ENCODE results near the gene BNIP5. TPM values are rescaled to one million over a fixed set of nuclear protein-coding genes. Genes with fewer than 3 reads are reported as not detected.

Gene BNIP5
- total and polyA plus RNA-seq, 2 of the 13 experiments (the other 11 are each of a cell fraction or from before 2014, with no cell fraction given): not detected

DNA sequence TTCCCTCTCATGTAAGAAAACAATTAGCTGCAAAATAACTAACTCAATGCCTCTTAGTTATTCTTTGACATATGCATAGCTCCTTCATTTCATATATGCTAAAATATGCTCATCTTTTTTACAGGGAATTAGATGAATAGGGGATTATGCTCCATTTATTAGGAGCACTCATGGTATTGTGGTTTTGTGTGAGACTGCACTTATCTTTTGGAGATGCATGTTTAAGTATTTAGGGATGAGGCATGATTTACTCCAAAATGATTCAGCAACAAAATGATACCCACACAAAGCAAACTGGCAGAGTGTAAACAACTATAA is 8.8 kb downstream of the BNIP5 start:
- FAIRE-seq (no peak), ATAC-seq (no peak), DNase-seq (ENCODE audit: low spot score) (no peak)
- no peak overlapping the region for H3K4me2 ChIP-seq (ENCODE audit: low read depth, low read length)
- no peak overlapping the region for H3K27ac ChIP-seq (ENCODE audit: extremely low read length, insufficient read depth, low read length)
- no peaks in the 10 kb centered on the region for H3K79me2 ChIP-seq (ENCODE audit: insufficient read depth, low read length)
- in situ Hi-C loops (cut with HindIII; ENCODE audit: extremely low pct_ligation_motif_present, low pct_unique_long_range_greater_than_20kb) (no loop called here), intact Hi-C loops (cut with micrococcal nuclease; ENCODE audit: unreplicated experiment) (no loop called here)
- H3K4me3 ChIP-seq (replicated peaks in 1 of 3; ENCODE audit: insufficient read depth in 1 of 3, low read depth in 2 of 3, low read length in 3 of 3): no peak overlapping the region
- ChIA-PET CTCF (ENCODE audit: low intra/inter-chr PET ratio, low total read pairs) (no interaction called here), POLR2A (no interaction called here)
- H3K36me3 ChIP-seq (replicated peaks in 1 of 2; ENCODE audit: control insufficient read depth in 1 of 2, insufficient read depth in 2 of 2, low read length in 2 of 2): no peaks in the 10 kb centered on the region; a peak in 1 of 5 replicates
- H3K27me3 ChIP-seq (ENCODE audit: control insufficient read depth in 1 of 2, insufficient read depth in 2 of 2, low read length in 2 of 2): peaks cover 0 to 25% of the 10 kb centered on the region in 2 experiments; a peak in 3 of 5 replicates
- no TSS peak for BruUV-seq (replicated peaks)
- H3K4me1 ChIP-seq (ENCODE audit: insufficient read depth, low read length): no peaks in the 10 kb centered on the region
- H3K9ac ChIP-seq (ENCODE audit: insufficient read depth, low read depth, low read length): no peak overlapping the region
- no peak overlapping the region for H2AFZ ChIP-seq (ENCODE audit: low read length)
- H4K20me1 ChIP-seq (ENCODE audit: insufficient read depth, low read length): no peaks in the 10 kb centered on the region
- TF ChIP-seq ZNF580 (CRISPR knock-in tag; IDR thresholded peaks at IDR 0.05; ENCODE audit: borderline replicate concordance, low read depth) (no peak), ZNF44 (CRISPR knock-in tag; IDR thresholded peaks at IDR 0.05) (no peak), ZNF816 (CRISPR knock-in tag; IDR thresholded peaks at IDR 0.05; ENCODE audit: borderline replicate concordance) (no peak), TEAD3 (CRISPR knock-in tag; optimal IDR thresholded peaks at IDR 0.05; ENCODE audit: borderline replicate concordance) (no peak), JUNB (CRISPR knock-in tag; IDR thresholded peaks at IDR 0.05; ENCODE audit: borderline replicate concordance) (no peak), SMC3 (IDR thresholded peaks at IDR 0.05; ENCODE audit: low read length) (no peak), ELF1 (CRISPR knock-in tag; IDR thresholded peaks at IDR 0.05) (no peak), MLLT10 (CRISPR knock-in tag; IDR thresholded peaks at IDR 0.05) (no peak), NR0B2 (CRISPR knock-in tag; IDR thresholded peaks at IDR 0.05) (no peak), IKZF1 (IDR thresholded peaks at IDR 0.05) (no peak), IKZF4 (CRISPR knock-in tag; IDR thresholded peaks at IDR 0.05; ENCODE audit: borderline replicate concordance, low read depth, not compliant biosample characterization) (no peak), RFX1 (IDR thresholded peaks at IDR 0.05) (no peak)
- TF ChIP-seq, protein P1, sequence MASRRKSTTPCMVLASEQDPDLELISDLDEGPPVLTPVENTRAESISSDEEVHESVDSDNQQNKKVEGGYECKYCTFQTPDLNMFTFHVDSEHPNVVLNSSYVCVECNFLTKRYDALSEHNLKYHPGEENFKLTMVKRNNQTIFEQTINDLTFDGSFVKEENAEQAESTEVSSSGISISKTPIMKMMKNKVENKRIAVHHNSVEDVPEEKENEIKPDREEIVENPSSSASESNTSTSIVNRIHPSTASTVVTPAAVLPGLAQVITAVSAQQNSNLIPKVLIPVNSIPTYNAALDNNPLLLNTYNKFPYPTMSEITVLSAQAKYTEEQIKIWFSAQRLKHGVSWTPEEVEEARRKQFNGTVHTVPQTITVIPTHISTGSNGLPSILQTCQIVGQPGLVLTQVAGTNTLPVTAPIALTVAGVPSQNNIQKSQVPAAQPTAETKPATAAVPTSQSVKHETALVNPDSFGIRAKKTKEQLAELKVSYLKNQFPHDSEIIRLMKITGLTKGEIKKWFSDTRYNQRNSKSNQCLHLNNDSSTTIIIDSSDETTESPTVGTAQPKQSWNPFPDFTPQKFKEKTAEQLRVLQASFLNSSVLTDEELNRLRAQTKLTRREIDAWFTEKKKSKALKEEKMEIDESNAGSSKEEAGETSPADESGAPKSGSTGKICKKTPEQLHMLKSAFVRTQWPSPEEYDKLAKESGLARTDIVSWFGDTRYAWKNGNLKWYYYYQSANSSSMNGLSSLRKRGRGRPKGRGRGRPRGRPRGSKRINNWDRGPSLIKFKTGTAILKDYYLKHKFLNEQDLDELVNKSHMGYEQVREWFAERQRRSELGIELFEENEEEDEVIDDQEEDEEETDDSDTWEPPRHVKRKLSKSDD (CRISPR knock-in tag; IDR thresholded peaks at IDR 0.05; ENCODE audit: low read depth): no peak
- no peaks in the 10 kb centered on the region for H3K9me3 ChIP-seq (ENCODE audit: low read length)

All from HepG2 (cell line).